OCI-M2 (cell line): Measurements from ENCODE around the gene KIF27.
"Not testable (repeated sequence)": the region's sequence is repeated elsewhere in the genome, so short reads cannot be mapped to it uniquely, and the experiment has no call there.

Source experiments
- DNase-seq: peaks from one replicate; lab custom pipeline; 2025; ENCODE audit not compliant: unreplicated experiment; lab: John Stamatoyannopoulos, UW

Gene KIF27

GRCh38 chr9:83809213-83809612 is 112.0 kb downstream of the KIF27 start:
- DNase-seq, result not testable (repeated sequence)

DNA sequence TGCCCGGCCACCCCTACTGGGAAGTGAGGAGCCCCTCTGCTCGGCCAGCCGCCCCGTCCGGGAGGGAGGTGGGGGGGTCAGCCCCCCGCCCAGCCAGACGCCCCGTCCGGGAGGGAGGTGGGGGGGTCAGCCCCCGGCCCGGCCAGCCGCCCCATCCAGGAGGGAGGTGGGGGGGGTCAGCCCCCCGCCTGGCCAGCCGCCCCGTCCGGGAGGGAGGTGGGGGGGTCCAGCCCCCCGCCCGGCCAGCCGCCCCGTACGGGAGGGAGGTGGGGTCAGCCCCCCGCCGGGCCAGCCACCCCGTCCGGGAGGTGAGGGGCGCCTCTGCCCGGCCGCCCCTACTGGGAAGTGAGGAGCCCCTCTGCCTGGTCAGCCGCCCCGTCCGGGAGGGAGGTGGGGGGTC is 116.8 kb downstream of the KIF27 start:
- DNase-seq, result not testable (repeated sequence)

DNA sequence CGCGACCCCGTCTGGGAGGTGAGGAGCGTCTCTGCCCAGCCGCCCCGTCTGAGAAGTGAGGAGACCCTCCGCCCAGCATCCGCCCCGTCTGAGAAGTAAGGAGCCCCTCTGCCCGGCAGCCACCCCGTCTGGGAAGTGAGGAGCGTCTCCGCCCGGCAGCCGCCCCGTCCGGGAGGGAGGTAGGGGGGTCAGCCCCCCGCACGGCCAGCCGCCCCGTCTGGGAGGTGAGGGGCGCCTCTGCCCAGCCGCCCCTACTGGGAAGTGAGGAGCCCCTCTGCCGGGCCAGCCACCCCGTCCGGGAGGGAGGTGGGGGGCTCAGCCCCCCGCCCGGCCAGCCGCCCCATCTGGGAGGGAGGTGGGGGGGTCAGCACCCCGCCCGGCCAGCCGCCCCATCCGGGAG is 117.3 kb downstream of the KIF27 start:
- not testable (repeated sequence) for DNase-seq

DNA sequence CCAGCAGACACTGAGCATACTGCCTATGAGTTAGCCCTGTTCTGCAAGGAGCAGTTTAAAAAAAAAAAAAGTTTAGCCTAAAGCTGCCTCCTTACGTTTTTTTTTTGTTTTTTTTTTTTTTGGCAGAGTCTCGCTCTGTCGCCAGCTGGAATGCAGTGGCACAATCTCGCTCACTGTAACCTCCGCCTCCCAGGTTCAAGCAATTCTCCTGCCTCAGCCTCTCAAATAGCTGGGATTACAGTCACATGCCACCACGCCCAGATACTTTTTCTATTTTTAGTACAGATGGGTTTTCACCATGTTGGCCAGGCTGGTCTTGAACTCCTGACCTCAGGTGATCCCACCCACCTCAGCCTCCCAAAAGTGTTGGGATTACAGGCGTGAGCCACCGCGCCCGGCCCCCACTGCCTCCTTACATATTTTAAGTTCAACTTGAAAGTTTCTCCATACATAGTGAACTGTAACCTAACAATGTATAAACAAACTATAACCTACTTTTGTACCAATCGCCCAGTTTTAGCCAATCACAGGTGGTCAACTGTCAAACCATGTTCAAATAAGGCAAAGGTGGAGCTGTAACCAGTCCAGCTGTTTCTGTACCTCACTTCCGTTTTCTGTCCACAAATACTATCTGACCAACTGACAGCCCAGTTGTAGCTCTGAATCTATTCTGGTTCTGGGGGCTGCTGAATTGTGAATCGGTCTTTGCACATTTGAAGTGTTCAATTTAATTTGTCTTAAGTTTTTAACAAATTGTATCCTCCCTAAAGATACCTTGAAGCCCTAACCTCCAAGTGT is 120.8 kb downstream of the KIF27 start:
- no peak for DNase-seq

DNA sequence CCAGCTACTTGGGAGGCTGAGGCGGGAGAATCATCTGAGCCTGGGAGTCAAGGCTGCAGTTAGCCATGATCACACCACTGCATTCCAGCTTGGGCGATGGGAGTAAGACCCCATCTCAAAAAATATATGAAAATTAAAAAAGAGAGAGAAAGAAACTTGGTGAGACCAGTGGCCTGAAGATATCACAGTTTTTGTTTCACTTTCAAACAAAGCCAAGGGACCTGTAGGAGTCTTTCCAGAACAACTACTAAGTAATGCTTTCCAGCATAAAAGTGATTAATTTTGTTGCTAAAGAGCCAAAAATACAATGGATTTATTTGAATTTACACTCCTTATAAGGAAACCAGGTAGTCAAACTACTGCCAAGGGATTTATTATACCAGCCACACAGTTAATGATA is 127.2 kb downstream of the KIF27 start:
- DNase-seq, result no peak

- no peak for DNase-seq
Observed at GRCh38 chr9:83792746-83793145, 128.5 kb downstream of the KIF27 start.
